Astrocyte of the spinal cord (primary cell): ENCODE results near the gene SP7.

Experiments used
- DNase-seq: peaks from one replicate; pipeline ENCODE4 v3.0.0; 2011; ENCODE audit warnings: low read depth, low spot score
- H3K4me3 ChIP-seq: 2 replicates; pipeline ENCODE4 v1.5.1; 2011; ENCODE audit warnings: low read depth, mild to moderate bottlenecking, low read length, moderate library complexity
- in situ Hi-C: cut with HindIII; loops from 2 replicates; pipeline ENCODE4 v1.10.0; 2017; ENCODE audit warnings: low sequenced_read_pairs
- TF ChIP-seq, protein P1 (sequence below): IDR thresholded peaks from 2 replicates; pipeline ENCODE4 v1.5.1; 2012; ENCODE audit warnings: low read depth, mild to moderate bottlenecking, low read length, inconsistent platforms

SP7 gene

DNA sequence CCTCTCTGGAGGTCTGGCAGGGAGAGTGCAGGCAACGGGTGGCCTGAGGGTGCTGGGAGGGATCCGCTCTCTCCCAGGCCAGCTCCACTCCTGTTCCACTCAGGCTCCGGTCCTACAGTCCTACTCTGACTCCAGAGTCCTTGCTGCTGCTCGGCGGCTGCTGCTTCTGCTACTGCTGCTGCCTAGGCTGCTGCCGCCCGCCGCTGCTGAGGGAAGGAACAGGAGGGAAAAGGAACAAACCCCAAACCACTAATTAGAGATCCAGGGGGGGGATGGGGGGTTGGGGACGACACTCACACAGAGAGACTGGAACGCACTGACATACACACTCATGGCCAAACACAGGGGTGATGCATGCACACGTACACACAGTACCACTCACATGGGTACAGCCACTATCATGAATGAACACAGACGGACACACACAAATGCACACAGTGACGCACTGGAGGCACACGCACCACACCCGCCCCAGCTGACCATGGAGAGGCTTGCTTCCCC is at the start of gene SP7:
Gene SP7 (minus strand): TSS at position 174 of the 501 bp plus-strand sequence. CDS start 708 bp downstream, outside the sequence.
- in situ Hi-C loops: no loop called here
- TF ChIP-seq, protein P1, sequence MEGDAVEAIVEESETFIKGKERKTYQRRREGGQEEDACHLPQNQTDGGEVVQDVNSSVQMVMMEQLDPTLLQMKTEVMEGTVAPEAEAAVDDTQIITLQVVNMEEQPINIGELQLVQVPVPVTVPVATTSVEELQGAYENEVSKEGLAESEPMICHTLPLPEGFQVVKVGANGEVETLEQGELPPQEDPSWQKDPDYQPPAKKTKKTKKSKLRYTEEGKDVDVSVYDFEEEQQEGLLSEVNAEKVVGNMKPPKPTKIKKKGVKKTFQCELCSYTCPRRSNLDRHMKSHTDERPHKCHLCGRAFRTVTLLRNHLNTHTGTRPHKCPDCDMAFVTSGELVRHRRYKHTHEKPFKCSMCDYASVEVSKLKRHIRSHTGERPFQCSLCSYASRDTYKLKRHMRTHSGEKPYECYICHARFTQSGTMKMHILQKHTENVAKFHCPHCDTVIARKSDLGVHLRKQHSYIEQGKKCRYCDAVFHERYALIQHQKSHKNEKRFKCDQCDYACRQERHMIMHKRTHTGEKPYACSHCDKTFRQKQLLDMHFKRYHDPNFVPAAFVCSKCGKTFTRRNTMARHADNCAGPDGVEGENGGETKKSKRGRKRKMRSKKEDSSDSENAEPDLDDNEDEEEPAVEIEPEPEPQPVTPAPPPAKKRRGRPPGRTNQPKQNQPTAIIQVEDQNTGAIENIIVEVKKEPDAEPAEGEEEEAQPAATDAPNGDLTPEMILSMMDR: no peak
- no peak within 1 kb of the TSS for H3K4me3 ChIP-seq
- no peak for DNase-seq

DNA sequence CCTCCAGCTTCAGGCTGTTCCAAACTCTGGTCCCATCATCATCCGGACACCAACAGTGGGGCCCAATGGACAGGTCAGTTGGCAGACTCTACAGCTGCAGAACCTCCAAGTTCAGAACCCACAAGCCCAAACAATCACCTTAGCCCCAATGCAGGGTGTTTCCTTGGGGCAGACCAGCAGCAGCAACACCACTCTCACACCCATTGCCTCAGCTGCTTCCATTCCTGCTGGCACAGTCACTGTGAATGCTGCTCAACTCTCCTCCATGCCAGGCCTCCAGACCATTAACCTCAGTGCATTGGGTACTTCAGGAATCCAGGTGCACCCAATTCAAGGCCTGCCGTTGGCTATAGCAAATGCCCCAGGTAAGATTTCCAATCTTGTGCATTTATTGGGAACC is 47.1 kb upstream of the SP7 start:
- DNase-seq: no peak
- H3K4me3 ChIP-seq: peak overlapping the region; percentile 2
- in situ Hi-C loops: no loop called here
- TF ChIP-seq, protein P1: no peak

DNA sequence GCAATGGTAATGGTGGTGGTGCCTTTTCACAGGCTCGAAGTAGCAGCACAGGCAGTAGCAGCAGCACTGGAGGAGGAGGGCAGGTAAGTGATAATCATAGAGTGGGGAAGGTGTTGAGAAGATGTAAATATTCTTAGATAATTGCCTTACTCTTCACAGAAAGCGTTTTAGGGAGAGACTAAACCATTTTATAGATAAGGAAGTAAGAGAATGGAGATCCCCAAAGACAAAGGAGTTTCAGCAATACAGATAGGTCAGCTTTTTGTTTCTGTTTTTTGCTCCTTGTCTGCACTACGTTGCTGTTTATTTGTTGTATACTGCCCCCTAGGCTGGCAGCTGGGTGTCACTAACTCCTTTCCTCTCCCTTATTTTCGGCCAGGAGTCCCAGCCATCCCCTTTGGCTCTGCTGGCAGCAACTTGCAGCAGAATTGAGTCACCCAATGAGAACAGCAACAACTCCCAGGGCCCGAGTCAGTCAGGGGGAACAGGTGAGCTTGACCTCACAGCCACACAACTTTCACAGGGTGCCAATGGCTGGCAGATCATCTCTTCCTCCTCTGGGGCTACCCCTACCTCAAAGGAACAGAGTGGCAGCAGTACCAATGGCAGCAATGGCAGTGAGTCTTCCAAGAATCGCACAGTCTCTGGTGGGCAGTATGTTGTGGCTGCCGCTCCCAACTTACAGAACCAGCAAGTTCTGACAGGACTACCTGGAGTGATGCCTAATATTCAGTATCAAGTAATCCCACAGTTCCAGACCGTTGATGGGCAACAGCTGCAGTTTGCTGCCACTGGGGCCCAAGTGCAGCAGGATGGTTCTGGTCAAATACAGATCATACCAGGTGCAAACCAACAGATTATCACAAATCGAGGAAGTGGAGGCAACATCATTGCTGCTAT is 45.8 kb upstream of the SP7 start:
- peak; percentile 47 for DNase-seq
- in situ Hi-C loops: no loop called here
- H3K4me3 ChIP-seq: peak overlapping the region; percentile 47
- TF ChIP-seq, protein P1: peak; percentile 21

DNA sequence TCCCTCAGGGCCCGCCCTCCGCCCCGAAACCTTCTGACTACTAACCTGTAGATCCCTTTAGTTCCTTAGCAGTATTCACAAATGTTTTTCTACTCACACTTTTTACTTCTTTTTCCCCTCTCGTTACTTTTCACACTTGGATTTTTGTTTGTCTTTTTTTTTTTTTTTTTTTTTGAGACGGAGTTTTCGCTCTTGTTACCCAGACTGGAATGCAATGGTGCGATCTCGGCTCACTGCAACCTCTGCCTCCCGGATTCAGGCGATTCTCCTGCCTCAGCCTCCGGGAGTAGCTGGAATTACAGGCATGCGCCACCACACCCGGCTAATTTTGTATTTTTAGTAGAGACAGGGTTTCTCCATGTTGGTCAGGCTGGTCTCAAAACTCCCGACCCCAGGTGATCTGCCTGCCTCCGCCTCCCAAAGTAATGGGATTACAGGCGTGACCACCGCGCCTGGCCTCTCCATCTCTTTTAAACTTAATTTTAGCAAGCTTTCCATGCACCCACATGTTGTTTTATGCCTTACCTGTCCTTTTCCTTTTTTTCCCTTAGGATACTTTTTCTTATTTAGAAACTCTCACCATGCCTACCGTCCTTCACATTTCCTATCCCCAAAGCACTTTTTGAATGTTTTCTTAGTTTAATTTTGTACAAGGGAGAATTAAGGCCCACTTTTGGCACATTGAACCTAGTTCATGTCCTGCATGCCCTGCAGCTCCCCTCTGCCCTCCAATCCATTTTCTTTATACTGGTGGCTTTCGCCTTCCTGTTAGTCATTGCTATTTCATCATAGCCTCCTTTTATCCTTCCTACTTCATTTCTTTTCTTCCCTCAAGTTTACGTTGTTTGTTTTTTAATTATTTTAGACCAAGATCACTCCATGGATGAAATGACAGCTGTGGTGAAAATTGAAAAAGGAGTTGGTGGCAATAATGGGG is 44.9 kb upstream of the SP7 start:
- in situ Hi-C loops: no loop called here
- peak; percentile 46 for DNase-seq
- TF ChIP-seq, protein P1: no peak
- peak overlapping the region; percentile 47 for H3K4me3 ChIP-seq

DNA sequence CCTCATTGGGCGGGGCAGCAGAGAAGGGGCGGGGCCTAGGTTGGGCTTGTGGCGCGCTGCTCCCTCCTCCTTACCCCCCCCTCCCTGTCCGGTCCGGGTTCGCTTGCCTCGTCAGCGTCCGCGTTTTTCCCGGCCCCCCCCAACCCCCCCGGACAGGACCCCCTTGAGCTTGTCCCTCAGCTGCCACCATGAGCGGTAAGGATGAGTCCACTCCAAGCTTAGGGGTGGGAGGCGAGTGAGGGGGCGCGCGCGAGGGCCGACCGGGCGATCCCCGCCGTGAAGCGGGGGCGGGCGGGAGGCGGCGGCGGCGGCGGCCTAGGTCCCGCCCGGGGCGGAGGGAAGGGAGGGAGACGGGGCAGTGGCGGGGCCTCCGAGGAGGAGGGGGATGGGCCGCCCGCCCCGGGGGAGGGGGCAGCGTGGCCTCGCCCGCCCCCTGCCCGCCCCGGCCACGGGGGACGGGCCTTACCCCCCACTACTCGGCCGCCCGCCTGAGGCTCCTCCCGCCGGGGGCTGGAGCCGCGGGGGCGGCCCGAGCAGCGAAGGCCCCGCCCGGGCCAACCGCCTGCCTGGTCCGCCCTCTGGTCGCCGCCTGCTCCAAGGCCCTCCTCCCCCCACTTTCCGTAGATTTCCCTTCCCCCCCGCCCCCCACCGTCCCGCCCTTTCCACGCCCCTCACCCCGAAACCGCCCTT is 44.1 kb upstream of the SP7 start, which contains the start of gene SP1:
Gene SP1 (plus strand): TSS at position 73 of the 690 bp plus-strand sequence. CDS start 116 bp downstream, at position 189.
- peak; percentile 95 for DNase-seq
- TF ChIP-seq, protein P1: no peak
- peak within 1 kb of the TSS; percentile 52 for H3K4me3 ChIP-seq
- in situ Hi-C loops: no loop called here
